ENCODE measurements around the gene SLC2A6. TPM values are rescaled to one million over a fixed set of nuclear protein-coding genes. Genes with fewer than 3 reads are reported as not detected.

SLC2A6 gene
- total and polyA plus RNA-seq, 2 of the 8 experiments (the other 6 are each of a cell fraction or from before 2014, with no cell fraction given), result 16.6 to 17.8 TPM

GRCh38 chr9:133449760-133450159, 29.1 kb downstream of the SLC2A6 start (continued):
- TF ChIP-seq, protein P1, sequence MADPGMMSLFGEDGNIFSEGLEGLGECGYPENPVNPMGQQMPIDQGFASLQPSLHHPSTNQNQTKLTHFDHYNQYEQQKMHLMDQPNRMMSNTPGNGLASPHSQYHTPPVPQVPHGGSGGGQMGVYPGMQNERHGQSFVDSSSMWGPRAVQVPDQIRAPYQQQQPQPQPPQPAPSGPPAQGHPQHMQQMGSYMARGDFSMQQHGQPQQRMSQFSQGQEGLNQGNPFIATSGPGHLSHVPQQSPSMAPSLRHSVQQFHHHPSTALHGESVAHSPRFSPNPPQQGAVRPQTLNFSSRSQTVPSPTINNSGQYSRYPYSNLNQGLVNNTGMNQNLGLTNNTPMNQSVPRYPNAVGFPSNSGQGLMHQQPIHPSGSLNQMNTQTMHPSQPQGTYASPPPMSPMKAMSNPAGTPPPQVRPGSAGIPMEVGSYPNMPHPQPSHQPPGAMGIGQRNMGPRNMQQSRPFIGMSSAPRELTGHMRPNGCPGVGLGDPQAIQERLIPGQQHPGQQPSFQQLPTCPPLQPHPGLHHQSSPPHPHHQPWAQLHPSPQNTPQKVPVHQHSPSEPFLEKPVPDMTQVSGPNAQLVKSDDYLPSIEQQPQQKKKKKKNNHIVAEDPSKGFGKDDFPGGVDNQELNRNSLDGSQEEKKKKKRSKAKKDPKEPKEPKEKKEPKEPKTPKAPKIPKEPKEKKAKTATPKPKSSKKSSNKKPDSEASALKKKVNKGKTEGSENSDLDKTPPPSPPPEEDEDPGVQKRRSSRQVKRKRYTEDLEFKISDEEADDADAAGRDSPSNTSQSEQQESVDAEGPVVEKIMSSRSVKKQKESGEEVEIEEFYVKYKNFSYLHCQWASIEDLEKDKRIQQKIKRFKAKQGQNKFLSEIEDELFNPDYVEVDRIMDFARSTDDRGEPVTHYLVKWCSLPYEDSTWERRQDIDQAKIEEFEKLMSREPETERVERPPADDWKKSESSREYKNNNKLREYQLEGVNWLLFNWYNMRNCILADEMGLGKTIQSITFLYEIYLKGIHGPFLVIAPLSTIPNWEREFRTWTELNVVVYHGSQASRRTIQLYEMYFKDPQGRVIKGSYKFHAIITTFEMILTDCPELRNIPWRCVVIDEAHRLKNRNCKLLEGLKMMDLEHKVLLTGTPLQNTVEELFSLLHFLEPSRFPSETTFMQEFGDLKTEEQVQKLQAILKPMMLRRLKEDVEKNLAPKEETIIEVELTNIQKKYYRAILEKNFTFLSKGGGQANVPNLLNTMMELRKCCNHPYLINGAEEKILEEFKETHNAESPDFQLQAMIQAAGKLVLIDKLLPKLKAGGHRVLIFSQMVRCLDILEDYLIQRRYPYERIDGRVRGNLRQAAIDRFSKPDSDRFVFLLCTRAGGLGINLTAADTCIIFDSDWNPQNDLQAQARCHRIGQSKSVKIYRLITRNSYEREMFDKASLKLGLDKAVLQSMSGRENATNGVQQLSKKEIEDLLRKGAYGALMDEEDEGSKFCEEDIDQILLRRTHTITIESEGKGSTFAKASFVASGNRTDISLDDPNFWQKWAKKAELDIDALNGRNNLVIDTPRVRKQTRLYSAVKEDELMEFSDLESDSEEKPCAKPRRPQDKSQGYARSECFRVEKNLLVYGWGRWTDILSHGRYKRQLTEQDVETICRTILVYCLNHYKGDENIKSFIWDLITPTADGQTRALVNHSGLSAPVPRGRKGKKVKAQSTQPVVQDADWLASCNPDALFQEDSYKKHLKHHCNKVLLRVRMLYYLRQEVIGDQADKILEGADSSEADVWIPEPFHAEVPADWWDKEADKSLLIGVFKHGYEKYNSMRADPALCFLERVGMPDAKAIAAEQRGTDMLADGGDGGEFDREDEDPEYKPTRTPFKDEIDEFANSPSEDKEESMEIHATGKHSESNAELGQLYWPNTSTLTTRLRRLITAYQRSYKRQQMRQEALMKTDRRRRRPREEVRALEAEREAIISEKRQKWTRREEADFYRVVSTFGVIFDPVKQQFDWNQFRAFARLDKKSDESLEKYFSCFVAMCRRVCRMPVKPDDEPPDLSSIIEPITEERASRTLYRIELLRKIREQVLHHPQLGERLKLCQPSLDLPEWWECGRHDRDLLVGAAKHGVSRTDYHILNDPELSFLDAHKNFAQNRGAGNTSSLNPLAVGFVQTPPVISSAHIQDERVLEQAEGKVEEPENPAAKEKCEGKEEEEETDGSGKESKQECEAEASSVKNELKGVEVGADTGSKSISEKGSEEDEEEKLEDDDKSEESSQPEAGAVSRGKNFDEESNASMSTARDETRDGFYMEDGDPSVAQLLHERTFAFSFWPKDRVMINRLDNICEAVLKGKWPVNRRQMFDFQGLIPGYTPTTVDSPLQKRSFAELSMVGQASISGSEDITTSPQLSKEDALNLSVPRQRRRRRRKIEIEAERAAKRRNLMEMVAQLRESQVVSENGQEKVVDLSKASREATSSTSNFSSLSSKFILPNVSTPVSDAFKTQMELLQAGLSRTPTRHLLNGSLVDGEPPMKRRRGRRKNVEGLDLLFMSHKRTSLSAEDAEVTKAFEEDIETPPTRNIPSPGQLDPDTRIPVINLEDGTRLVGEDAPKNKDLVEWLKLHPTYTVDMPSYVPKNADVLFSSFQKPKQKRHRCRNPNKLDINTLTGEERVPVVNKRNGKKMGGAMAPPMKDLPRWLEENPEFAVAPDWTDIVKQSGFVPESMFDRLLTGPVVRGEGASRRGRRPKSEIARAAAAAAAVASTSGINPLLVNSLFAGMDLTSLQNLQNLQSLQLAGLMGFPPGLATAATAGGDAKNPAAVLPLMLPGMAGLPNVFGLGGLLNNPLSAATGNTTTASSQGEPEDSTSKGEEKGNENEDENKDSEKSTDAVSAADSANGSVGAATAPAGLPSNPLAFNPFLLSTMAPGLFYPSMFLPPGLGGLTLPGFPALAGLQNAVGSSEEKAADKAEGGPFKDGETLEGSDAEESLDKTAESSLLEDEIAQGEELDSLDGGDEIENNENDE (IDR thresholded peaks at IDR 0.05; ENCODE audit: insufficient replicate concordance, low read length), result no peak
- no peak for TF ChIP-seq JUN (IDR thresholded peaks at IDR 0.05; ENCODE audit: low read depth, low read length)
